ENCODE data around the gene MACF1.

The MACF1 gene

DNA sequence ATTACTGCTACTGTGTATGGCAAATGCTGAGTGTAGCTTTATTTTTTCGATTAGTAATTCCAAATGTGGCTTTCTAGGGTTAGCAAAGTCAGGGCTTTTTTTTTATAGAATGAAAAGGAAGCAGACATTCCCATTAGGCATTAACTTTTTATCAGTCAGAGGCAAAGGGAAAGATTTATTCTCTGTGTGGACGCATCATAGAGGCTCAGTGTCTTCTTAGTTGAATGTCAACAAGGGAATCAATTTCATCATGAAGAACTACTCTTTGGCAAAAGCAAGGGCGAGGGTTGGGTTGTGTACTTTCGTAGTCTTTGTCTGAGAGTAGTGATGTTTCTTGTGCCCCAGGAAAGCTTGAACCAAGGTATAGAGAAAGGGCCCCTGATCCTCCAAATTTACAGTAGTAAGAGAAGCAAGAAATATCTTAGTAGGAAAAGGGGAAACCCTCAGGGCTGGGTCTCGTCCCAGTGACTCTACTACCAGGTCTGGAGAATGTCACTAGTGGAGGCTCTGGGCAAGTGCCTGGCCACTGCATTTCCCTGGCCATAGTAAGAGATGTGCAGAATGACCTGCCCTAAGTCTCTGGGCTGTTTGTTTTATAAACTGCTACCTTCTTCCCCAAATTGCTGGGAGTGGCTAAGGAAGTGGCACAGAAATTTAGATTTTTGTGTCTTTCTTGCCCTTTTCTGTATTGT, 30.0 kb upstream of the MACF1 start:
- no peak for DNase-seq (ENCODE audit: extremely low spot score)
- no peak for TF ChIP-seq LEF1 (IDR thresholded peaks at IDR 0.05; ENCODE audit: borderline replicate concordance)
- TF ChIP-seq L3MBTL2 (conservative IDR thresholded peaks at IDR 0.05), result no peak
- no peak for TF ChIP-seq FOXK2 (IDR thresholded peaks at IDR 0.05)
- no peak for TF ChIP-seq ZNF384 (IDR thresholded peaks at IDR 0.05)
- TF ChIP-seq TARDBP (IDR thresholded peaks at IDR 0.05), result no peak
- no peak for TF ChIP-seq FOXM1 (IDR thresholded peaks at IDR 0.05; ENCODE audit: borderline replicate concordance)
- no peak for TF ChIP-seq NFRKB (IDR thresholded peaks at IDR 0.05)
- no peak for TF ChIP-seq ARNT (IDR thresholded peaks at IDR 0.05)
- no peak for TF ChIP-seq BHLHE40 (IDR thresholded peaks at IDR 0.05; ENCODE audit: borderline replicate concordance)
- TF ChIP-seq HDGF (IDR thresholded peaks at IDR 0.05; ENCODE audit: borderline replicate concordance), result no peak
- no peak for TF ChIP-seq CTBP1 (IDR thresholded peaks at IDR 0.05; ENCODE audit: borderline replicate concordance)
- TF ChIP-seq SUZ12 (IDR thresholded peaks at IDR 0.05), result no peak
- TF ChIP-seq SP1 (IDR thresholded peaks at IDR 0.05), result no peak
- TF ChIP-seq, protein P1, sequence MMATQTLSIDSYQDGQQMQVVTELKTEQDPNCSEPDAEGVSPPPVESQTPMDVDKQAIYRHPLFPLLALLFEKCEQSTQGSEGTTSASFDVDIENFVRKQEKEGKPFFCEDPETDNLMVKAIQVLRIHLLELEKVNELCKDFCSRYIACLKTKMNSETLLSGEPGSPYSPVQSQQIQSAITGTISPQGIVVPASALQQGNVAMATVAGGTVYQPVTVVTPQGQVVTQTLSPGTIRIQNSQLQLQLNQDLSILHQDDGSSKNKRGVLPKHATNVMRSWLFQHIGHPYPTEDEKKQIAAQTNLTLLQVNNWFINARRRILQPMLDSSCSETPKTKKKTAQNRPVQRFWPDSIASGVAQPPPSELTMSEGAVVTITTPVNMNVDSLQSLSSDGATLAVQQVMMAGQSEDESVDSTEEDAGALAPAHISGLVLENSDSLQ (IDR thresholded peaks at IDR 0.05), result no peak
- TF ChIP-seq ELF4 (IDR thresholded peaks at IDR 0.05), result no peak
- TF ChIP-seq FOXA1 (IDR thresholded peaks at IDR 0.05), result no peak
- ChIA-PET POLR2A (interaction anchor here (1.0 kb wide), 1 partner anchor 16 kb away, joined by 3 read pairs; no protein-coding TSS in a partner anchor), CTCF (interaction anchor here (1.8 kb wide), 1 partner anchor 18 kb away, joined by 7 read pairs; no protein-coding TSS in a partner anchor)

DNA sequence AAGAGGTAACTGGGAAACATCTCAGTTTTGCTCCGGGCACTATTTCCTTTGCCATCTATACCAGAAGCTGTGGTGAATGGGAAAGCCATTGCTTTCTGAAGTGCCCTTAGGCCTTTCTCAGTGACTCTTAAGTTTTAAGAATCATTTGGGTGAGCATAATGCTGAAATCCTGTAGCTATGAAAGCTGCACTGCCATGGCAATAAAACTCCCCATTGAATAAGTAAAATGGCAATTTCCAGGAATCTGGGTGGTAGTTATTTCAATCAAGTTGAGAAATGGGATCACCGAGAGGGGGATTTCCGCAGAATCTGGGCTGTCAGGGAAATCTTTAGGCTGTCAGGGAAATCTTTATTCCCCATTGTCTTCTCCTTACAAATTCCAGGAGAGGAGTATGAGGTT, 26.8 kb upstream of the MACF1 start:
- ChIA-PET CTCF (interaction anchor here (2.7 kb wide), 1 partner anchor 14 kb away, joined by 16 read pairs; no protein-coding TSS in a partner anchor), POLR2A (no interaction called here)
- DNase-seq (ENCODE audit: extremely low spot score), result no peak
- TF ChIP-seq HDGF (IDR thresholded peaks at IDR 0.05; ENCODE audit: borderline replicate concordance), result no peak
- TF ChIP-seq FOXA1 (IDR thresholded peaks at IDR 0.05), result no peak
- no peak for TF ChIP-seq BHLHE40 (IDR thresholded peaks at IDR 0.05; ENCODE audit: borderline replicate concordance)
- TF ChIP-seq SUZ12 (IDR thresholded peaks at IDR 0.05), result no peak
- no peak for TF ChIP-seq L3MBTL2 (conservative IDR thresholded peaks at IDR 0.05)
- TF ChIP-seq TARDBP (IDR thresholded peaks at IDR 0.05), result no peak
- no peak for TF ChIP-seq SP1 (IDR thresholded peaks at IDR 0.05)
- TF ChIP-seq CTBP1 (IDR thresholded peaks at IDR 0.05; ENCODE audit: borderline replicate concordance), result no peak
- TF ChIP-seq FOXM1 (IDR thresholded peaks at IDR 0.05; ENCODE audit: borderline replicate concordance), result no peak
- TF ChIP-seq, protein P1 (IDR thresholded peaks at IDR 0.05), result no peak
- no peak for TF ChIP-seq ARNT (IDR thresholded peaks at IDR 0.05)
- no peak for TF ChIP-seq NFRKB (IDR thresholded peaks at IDR 0.05)
- TF ChIP-seq ZNF384 (IDR thresholded peaks at IDR 0.05), result no peak
- no peak for TF ChIP-seq ELF4 (IDR thresholded peaks at IDR 0.05)

DNA sequence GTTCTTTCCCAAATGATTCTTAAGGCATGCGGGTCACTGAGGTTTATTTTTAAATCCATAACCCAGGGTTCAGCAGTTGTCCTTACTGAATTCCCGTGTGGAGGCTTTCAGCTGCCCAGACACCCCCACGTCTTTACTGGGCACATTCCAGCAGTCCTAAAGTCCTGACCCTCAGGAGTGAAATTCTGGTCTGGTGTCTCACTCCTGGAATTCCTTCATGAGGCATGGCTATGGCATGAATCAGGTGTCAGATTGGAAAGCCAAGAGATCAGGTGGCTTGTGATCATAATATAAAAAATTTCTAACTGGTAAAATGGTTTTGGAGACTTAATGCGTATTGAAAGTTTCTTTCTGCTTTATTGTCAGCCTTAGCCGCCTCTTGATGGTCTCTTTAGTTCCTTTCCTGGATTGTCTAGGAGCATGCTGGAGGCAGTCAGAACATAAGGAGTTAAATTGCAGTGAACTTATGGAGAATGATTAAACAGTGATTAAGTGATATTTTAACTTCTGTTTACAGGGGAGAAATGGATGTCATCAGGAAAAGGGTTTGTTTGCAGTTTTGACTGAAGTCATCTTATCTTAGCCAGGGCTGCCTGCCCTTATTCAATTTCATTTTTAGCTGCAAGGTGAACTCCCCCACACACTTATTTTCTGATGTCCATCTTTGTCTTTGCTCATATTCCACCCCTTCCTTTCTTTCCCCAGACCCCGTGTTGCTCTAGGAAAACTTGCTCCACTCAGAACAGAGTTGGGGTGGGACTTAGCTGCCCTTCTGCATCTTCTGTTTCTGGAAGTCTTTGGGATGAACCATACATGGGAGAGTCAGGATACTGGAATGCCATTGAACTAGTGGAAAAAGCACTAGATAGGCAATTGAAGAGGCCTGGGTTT, 25.7 kb upstream of the MACF1 start:
- no peak for TF ChIP-seq L3MBTL2 (conservative IDR thresholded peaks at IDR 0.05)
- TF ChIP-seq, protein P1 (IDR thresholded peaks at IDR 0.05), result no peak
- no peak for TF ChIP-seq TARDBP (IDR thresholded peaks at IDR 0.05)
- no peak for TF ChIP-seq ARNT (IDR thresholded peaks at IDR 0.05)
- TF ChIP-seq CTBP1 (IDR thresholded peaks at IDR 0.05; ENCODE audit: borderline replicate concordance), result no peak
- TF ChIP-seq ZNF384 (IDR thresholded peaks at IDR 0.05), result no peak
- no peak for TF ChIP-seq HDGF (IDR thresholded peaks at IDR 0.05; ENCODE audit: borderline replicate concordance)
- no peak for TF ChIP-seq BHLHE40 (IDR thresholded peaks at IDR 0.05; ENCODE audit: borderline replicate concordance)
- no peak for TF ChIP-seq ELF4 (IDR thresholded peaks at IDR 0.05)
- TF ChIP-seq FOXK2 (IDR thresholded peaks at IDR 0.05), result no peak
- TF ChIP-seq NFRKB (IDR thresholded peaks at IDR 0.05), result no peak
- TF ChIP-seq FOXA1 (IDR thresholded peaks at IDR 0.05), result no peak
- no peak for TF ChIP-seq SUZ12 (IDR thresholded peaks at IDR 0.05)
- no peak for TF ChIP-seq FOXM1 (IDR thresholded peaks at IDR 0.05; ENCODE audit: borderline replicate concordance)
- no peak for TF ChIP-seq LEF1 (IDR thresholded peaks at IDR 0.05; ENCODE audit: borderline replicate concordance)
- TF ChIP-seq SP1 (IDR thresholded peaks at IDR 0.05), result no peak
- no peak for DNase-seq (ENCODE audit: extremely low spot score)
- ChIA-PET CTCF (interaction anchor here (1.2 kb wide), 1 partner anchor 13 kb away, joined by 4 read pairs; no protein-coding TSS in a partner anchor), POLR2A (interaction anchor here (1.0 kb wide), 1 partner anchor 8 kb away, joined by 3 read pairs; no protein-coding TSS in a partner anchor)

DNA sequence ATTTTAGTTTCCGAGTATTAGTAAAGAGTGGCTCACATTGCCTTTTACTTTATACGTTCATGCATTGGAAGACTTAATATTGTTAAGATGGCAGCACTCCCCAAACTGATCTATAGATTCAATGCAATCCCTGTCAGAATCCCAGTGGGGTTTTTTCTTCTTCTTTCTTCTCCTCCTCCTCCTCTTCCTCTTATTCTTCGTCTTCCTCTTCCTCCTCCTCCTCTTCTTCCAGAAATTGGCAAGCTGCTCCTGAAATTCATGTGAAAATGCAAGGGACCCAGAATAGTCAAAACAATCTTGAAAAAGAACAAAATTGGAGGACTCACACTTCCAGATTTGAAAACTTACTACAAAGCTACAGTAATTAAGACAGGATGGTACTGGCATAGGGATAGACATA, 23.2 kb upstream of the MACF1 start:
- ChIA-PET CTCF (no interaction called here), POLR2A (interaction anchor here (0.6 kb wide), 1 partner anchor 17 kb away, joined by 3 read pairs; no protein-coding TSS in a partner anchor)
- DNase-seq (ENCODE audit: extremely low spot score), result no peak
- no peak for TF ChIP-seq NFRKB (IDR thresholded peaks at IDR 0.05)
- TF ChIP-seq CTBP1 (IDR thresholded peaks at IDR 0.05; ENCODE audit: borderline replicate concordance), result no peak
- TF ChIP-seq ARNT (IDR thresholded peaks at IDR 0.05), result no peak
- no peak for TF ChIP-seq ELF4 (IDR thresholded peaks at IDR 0.05)
- no peak for TF ChIP-seq BHLHE40 (IDR thresholded peaks at IDR 0.05; ENCODE audit: borderline replicate concordance)
- TF ChIP-seq FOXA1 (IDR thresholded peaks at IDR 0.05), result no peak
- no peak for TF ChIP-seq FOXK2 (IDR thresholded peaks at IDR 0.05)
- TF ChIP-seq, protein P1 (IDR thresholded peaks at IDR 0.05), result no peak
- no peak for TF ChIP-seq ZNF384 (IDR thresholded peaks at IDR 0.05)
- TF ChIP-seq HDGF (IDR thresholded peaks at IDR 0.05; ENCODE audit: borderline replicate concordance), result no peak
- TF ChIP-seq FOXM1 (IDR thresholded peaks at IDR 0.05; ENCODE audit: borderline replicate concordance), result no peak
- no peak for TF ChIP-seq SUZ12 (IDR thresholded peaks at IDR 0.05)
- no peak for TF ChIP-seq SP1 (IDR thresholded peaks at IDR 0.05)
- no peak for TF ChIP-seq LEF1 (IDR thresholded peaks at IDR 0.05; ENCODE audit: borderline replicate concordance)
- no peak for TF ChIP-seq TARDBP (IDR thresholded peaks at IDR 0.05)
- no peak for TF ChIP-seq L3MBTL2 (conservative IDR thresholded peaks at IDR 0.05)

Data from HEK293T (cell line).